NCI-H2029 (cell line): ENCODE measurements around the gene RASSF3.
A peak's percentile ranks its signal among the peaks of the same experiment; 100 is the strongest.

Experiments used
- DNase-seq: peaks from one replicate; lab custom pipeline; 2025; lab: John Stamatoyannopoulos, UW

Gene RASSF3

GRCh38 chr12:64724201-64724745, 114.0 kb downstream of the RASSF3 start:
- no peak for DNase-seq

GRCh38 chr12:64729909-64730587, 119.8 kb downstream of the RASSF3 start:
- DNase-seq, result no peak

- DNase-seq, result no peak
Measured at GRCh38 chr12:64730588-64730969, 120.3 kb downstream of the RASSF3 start.

GRCh38 chr12:64731683-64732082, 121.4 kb downstream of the RASSF3 start:
- DNase-seq, result no peak

GRCh38 chr12:64733857-64734256, 123.6 kb downstream of the RASSF3 start:
- DNase-seq, result peak; percentile 74

- DNase-seq, result no peak
Measured at GRCh38 chr12:64735442-64735841, 125.1 kb downstream of the RASSF3 start.

GRCh38 chr12:64736771-64737170, 126.5 kb downstream of the RASSF3 start:
- DNase-seq, result no peak

GRCh38 chr12:64737539-64737938, 127.2 kb downstream of the RASSF3 start:
- DNase-seq, result peak; percentile 12

- DNase-seq, result no peak
Measured at GRCh38 chr12:64739778-64740177, 129.5 kb downstream of the RASSF3 start.

- no peak for DNase-seq
Measured at GRCh38 chr12:64740646-64741045, 130.4 kb downstream of the RASSF3 start.

- no peak for DNase-seq
Measured at GRCh38 chr12:64742416-64742815, 132.1 kb downstream of the RASSF3 start.

- no peak for DNase-seq
Measured at GRCh38 chr12:64743206-64743605, 132.9 kb downstream of the RASSF3 start.

- DNase-seq, result peak; percentile 25
Measured at GRCh38 chr12:64744422-64745258, 134.3 kb downstream of the RASSF3 start.

GRCh38 chr12:64745259-64745807, 135.0 kb downstream of the RASSF3 start:
- DNase-seq, result no peak

- no peak for DNase-seq
Measured at GRCh38 chr12:64745980-64746379, 135.7 kb downstream of the RASSF3 start.

- DNase-seq, result no peak
Measured at GRCh38 chr12:64746663-64747062, 136.4 kb downstream of the RASSF3 start.
